ENCODE measurements around the gene SIX5. TPM values are rescaled to one million over a fixed set of nuclear protein-coding genes. Genes with fewer than 3 reads are reported as not detected.

The SIX5 gene
- total RNA-seq, 1 donor from 2014 or later: 23.5 TPM

- H3K4me2 ChIP-seq (ENCODE audit: low read length): no peak overlapping the region
- FAIRE-seq (peak; percentile 73), DNase-seq (ENCODE audit: low read depth) (peak; percentile 71)
- H3K4me1 Mint-ChIP-seq (ENCODE audit: low read depth, unreplicated experiment): peaks cover 4% of the 10 kb centered on the region
- no peaks in the 10 kb centered on the region for H3K27me3 Mint-ChIP-seq (ENCODE audit: low read depth, unreplicated experiment)
- peak overlapping the region; percentile 34 for H3K27ac Mint-ChIP-seq (ENCODE audit: unreplicated experiment)
- TF ChIP-seq CTCF (IDR thresholded peaks at IDR 0.05; ENCODE audit: insufficient read depth, low read depth, low read length) (peak; percentile 98), EZH2 (IDR thresholded peaks at IDR 0.05; ENCODE audit: insufficient read depth, low read length) (no peak)
- no peak overlapping the region for H2AFZ ChIP-seq (ENCODE audit: low read depth, low read length)
- peaks cover 8% of the 10 kb centered on the region for H3K4me1 ChIP-seq (ENCODE audit: insufficient read depth, low read length)
- H3K36me3 ChIP-seq (ENCODE audit: insufficient read depth, low read length): peaks cover 5% of the 10 kb centered on the region
- peaks cover 12% of the 10 kb centered on the region for H4K20me1 ChIP-seq (ENCODE audit: insufficient read depth, low read length)
- H3K9me3 Mint-ChIP-seq (ENCODE audit: unreplicated experiment): no peaks in the 10 kb centered on the region
- H3K9ac ChIP-seq (ENCODE audit: low read length): no peak overlapping the region
- H3K4me3 ChIP-seq (ENCODE audit: insufficient read depth, low read depth, low read length): no peak overlapping the region
- H3K27ac ChIP-seq (ENCODE audit: low read depth, low read length): no peak overlapping the region
- H3K79me2 ChIP-seq (ENCODE audit: insufficient read depth, low read length): no peaks in the 10 kb centered on the region
- H3K36me3 Mint-ChIP-seq (ENCODE audit: low read depth, unreplicated experiment): peaks cover 10% of the 10 kb centered on the region
- H3K9me3 ChIP-seq (ENCODE audit: insufficient read depth, low read depth, low read length): no peaks in the 10 kb centered on the region
- H3K27me3 ChIP-seq (ENCODE audit: insufficient read depth, low read length): no peaks in the 10 kb centered on the region
- no peak overlapping the region for H3K4me3 Mint-ChIP-seq (ENCODE audit: unreplicated experiment)
Observed at GRCh38 chr19:45817010-45817724, 48.1 kb upstream of the SIX5 start.

- Mint-ChIP-seq H3K4me1 (ENCODE audit: low read depth, unreplicated experiment) (peaks cover 4% of the 10 kb centered on the region), H3K27me3 (ENCODE audit: low read depth, unreplicated experiment) (no peaks in the 10 kb centered on the region), H3K27ac (ENCODE audit: unreplicated experiment) (no peak overlapping the region), H3K9me3 (ENCODE audit: unreplicated experiment) (no peaks in the 10 kb centered on the region), H3K36me3 (ENCODE audit: low read depth, unreplicated experiment) (peaks cover 9% of the 10 kb centered on the region), H3K4me3 (ENCODE audit: unreplicated experiment) (peak overlapping the region; percentile 82)
- Histone ChIP-seq H3K27me3 (ENCODE audit: insufficient read depth, low read length) (no peaks in the 10 kb centered on the region), H3K4me3 (ENCODE audit: insufficient read depth, low read depth, low read length) (no peak overlapping the region), H3K4me2 (ENCODE audit: low read length) (no peak overlapping the region), H2AFZ (ENCODE audit: low read depth, low read length) (no peak overlapping the region), H3K27ac (ENCODE audit: low read depth, low read length) (no peak overlapping the region), H3K9me3 (ENCODE audit: insufficient read depth, low read depth, low read length) (no peaks in the 10 kb centered on the region), H3K9ac (ENCODE audit: low read length) (no peak overlapping the region), H3K36me3 (ENCODE audit: insufficient read depth, low read length) (peaks cover 5% of the 10 kb centered on the region), H3K79me2 (ENCODE audit: insufficient read depth, low read length) (no peaks in the 10 kb centered on the region), H4K20me1 (ENCODE audit: insufficient read depth, low read length) (peaks cover 12% of the 10 kb centered on the region), H3K4me1 (ENCODE audit: insufficient read depth, low read length) (peaks cover 8% of the 10 kb centered on the region)
- TF ChIP-seq CTCF (IDR thresholded peaks at IDR 0.05; ENCODE audit: insufficient read depth, low read depth, low read length) (no peak), EZH2 (IDR thresholded peaks at IDR 0.05; ENCODE audit: insufficient read depth, low read length) (no peak)
- no peak for DNase-seq (ENCODE audit: low read depth)
- no peak for FAIRE-seq
Observed at GRCh38 chr19:45816236-45817009, 47.4 kb upstream of the SIX5 start.
